ENCODE results near the gene MIGA2. TPM values are rescaled to one million over a fixed set of nuclear protein-coding genes. Genes with fewer than 3 reads are reported as not detected.

Gene MIGA2
- total RNA-seq, 1 experiment from 2014 or later, result 23.0 TPM

DNA sequence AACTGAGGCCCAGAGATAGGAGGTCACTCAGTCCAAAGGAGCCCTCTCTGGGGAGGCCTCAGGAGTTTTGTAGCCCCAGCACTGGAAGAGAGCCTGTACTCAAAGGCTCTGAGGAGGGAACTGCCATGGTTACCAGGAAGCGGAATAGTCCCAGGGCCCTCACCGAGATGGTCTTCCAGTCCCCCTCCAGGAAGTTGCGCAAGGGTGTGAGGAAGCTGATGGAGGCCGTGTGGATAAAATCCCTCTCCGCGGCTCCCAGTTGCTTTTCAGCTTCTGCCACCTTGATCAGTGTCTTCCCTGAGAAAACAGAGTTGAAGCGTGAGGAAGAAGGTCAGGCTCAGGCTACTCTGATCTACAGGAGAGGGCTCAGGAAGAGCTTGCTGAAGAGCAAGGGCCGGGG is 21.8 kb upstream of the MIGA2 start:
- ATAC-seq (no peak), DNase-seq (ENCODE audit: low read depth, low spot score) (no peak)
- Histone ChIP-seq H3K4me3 (ENCODE audit: low read depth in 2 of 2, low read length in 2 of 2) (no peak overlapping the region), H3K27ac (ENCODE audit: low read length) (no peak overlapping the region), H3K4me1 (ENCODE audit: control insufficient read depth, insufficient read depth, low read length) (no peaks in the 10 kb centered on the region), H3K9me3 (ENCODE audit: control insufficient read depth, insufficient read depth, low read depth, low read length) (no peaks in the 10 kb centered on the region), H3K36me3 (ENCODE audit: control insufficient read depth, insufficient read depth, low read length) (no peaks in the 10 kb centered on the region), H3K27me3 (ENCODE audit: control insufficient read depth, insufficient read depth, low read length) (no peaks in the 10 kb centered on the region)
- in situ Hi-C loops (cut with HindIII; ENCODE audit: low pct_unique_long_range_greater_than_20kb, low sequenced_read_pairs) (no loop called here), intact Hi-C loops (cut with micrococcal nuclease; ENCODE audit: unreplicated experiment) (no loop called here)
- POLR2A ChIA-PET, result no interaction called here
- CTCF ChIA-PET, result interaction anchor here (0.5 kb wide), 1 partner anchor 13 kb away, joined by 3 read pairs; the partner anchor contains the start of gene SH3GLB2
- no TSS peak for BruUV-seq (replicated peaks)
- TF ChIP-seq POLR2AphosphoS5 (IDR thresholded peaks at IDR 0.05; ENCODE audit: low read depth, low read length), result no peak
- TF ChIP-seq, protein P1, sequence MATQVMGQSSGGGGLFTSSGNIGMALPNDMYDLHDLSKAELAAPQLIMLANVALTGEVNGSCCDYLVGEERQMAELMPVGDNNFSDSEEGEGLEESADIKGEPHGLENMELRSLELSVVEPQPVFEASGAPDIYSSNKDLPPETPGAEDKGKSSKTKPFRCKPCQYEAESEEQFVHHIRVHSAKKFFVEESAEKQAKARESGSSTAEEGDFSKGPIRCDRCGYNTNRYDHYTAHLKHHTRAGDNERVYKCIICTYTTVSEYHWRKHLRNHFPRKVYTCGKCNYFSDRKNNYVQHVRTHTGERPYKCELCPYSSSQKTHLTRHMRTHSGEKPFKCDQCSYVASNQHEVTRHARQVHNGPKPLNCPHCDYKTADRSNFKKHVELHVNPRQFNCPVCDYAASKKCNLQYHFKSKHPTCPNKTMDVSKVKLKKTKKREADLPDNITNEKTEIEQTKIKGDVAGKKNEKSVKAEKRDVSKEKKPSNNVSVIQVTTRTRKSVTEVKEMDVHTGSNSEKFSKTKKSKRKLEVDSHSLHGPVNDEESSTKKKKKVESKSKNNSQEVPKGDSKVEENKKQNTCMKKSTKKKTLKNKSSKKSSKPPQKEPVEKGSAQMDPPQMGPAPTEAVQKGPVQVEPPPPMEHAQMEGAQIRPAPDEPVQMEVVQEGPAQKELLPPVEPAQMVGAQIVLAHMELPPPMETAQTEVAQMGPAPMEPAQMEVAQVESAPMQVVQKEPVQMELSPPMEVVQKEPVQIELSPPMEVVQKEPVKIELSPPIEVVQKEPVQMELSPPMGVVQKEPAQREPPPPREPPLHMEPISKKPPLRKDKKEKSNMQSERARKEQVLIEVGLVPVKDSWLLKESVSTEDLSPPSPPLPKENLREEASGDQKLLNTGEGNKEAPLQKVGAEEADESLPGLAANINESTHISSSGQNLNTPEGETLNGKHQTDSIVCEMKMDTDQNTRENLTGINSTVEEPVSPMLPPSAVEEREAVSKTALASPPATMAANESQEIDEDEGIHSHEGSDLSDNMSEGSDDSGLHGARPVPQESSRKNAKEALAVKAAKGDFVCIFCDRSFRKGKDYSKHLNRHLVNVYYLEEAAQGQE (IDR thresholded peaks at IDR 0.05; ENCODE audit: insufficient read depth in 1 of 2, low read depth in 2 of 2, low read length in 1 of 2), result no peak
- TF ChIP-seq TCF7L2 (IDR thresholded peaks at IDR 0.05; ENCODE audit: low read depth, low read length), result no peak
- TF ChIP-seq, protein P2, sequence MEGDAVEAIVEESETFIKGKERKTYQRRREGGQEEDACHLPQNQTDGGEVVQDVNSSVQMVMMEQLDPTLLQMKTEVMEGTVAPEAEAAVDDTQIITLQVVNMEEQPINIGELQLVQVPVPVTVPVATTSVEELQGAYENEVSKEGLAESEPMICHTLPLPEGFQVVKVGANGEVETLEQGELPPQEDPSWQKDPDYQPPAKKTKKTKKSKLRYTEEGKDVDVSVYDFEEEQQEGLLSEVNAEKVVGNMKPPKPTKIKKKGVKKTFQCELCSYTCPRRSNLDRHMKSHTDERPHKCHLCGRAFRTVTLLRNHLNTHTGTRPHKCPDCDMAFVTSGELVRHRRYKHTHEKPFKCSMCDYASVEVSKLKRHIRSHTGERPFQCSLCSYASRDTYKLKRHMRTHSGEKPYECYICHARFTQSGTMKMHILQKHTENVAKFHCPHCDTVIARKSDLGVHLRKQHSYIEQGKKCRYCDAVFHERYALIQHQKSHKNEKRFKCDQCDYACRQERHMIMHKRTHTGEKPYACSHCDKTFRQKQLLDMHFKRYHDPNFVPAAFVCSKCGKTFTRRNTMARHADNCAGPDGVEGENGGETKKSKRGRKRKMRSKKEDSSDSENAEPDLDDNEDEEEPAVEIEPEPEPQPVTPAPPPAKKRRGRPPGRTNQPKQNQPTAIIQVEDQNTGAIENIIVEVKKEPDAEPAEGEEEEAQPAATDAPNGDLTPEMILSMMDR (IDR thresholded peaks at IDR 0.05), result no peak

DNA sequence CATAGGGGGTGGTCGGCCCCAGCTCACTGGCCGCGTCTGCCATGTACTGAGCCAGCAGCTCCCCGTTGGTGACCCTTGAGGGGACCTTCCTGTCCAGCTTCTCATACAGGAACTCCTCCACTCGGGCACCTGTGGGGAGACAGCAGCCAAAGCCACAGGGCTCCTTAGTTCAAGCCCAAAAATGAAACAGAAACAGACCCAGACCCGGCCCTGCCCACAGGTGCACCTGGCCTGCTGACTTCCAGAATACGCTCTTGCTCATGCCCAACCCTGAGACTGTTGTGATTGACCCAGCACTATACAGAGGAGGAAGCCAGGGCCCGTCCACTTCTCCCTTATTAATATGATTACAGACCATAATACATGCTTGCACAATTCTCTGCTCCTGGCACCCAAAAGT is 15.3 kb upstream of the MIGA2 start:
- Histone ChIP-seq H3K27ac (ENCODE audit: low read length) (no peak overlapping the region), H3K4me3 (ENCODE audit: low read depth in 2 of 2, low read length in 2 of 2) (no peak overlapping the region), H3K9me3 (ENCODE audit: control insufficient read depth, insufficient read depth, low read depth, low read length) (no peaks in the 10 kb centered on the region), H3K27me3 (ENCODE audit: control insufficient read depth, insufficient read depth, low read length) (no peaks in the 10 kb centered on the region), H3K36me3 (ENCODE audit: control insufficient read depth, insufficient read depth, low read length) (no peaks in the 10 kb centered on the region), H3K4me1 (ENCODE audit: control insufficient read depth, insufficient read depth, low read length) (peaks cover 16% of the 10 kb centered on the region)
- in situ Hi-C loops (cut with HindIII; ENCODE audit: low pct_unique_long_range_greater_than_20kb, low sequenced_read_pairs) (no loop called here), intact Hi-C loops (cut with micrococcal nuclease; ENCODE audit: unreplicated experiment) (no loop called here)
- DNase-seq (ENCODE audit: low read depth, low spot score), result no peak
- no peak for ATAC-seq
- POLR2A ChIA-PET, result no interaction called here
- CTCF ChIA-PET, result no interaction called here
- BruUV-seq (replicated peaks), result no TSS peak
- TF ChIP-seq TCF7L2 (IDR thresholded peaks at IDR 0.05; ENCODE audit: low read depth, low read length) (no peak), POLR2AphosphoS5 (IDR thresholded peaks at IDR 0.05; ENCODE audit: low read depth, low read length) (no peak), SIN3A (IDR thresholded peaks at IDR 0.05; ENCODE audit: borderline replicate concordance, insufficient read depth, low read depth, low read length) (no peak)
- TF ChIP-seq, protein P2 (IDR thresholded peaks at IDR 0.05), result no peak
- TF ChIP-seq, protein P1 (IDR thresholded peaks at IDR 0.05; ENCODE audit: insufficient read depth in 1 of 2, low read depth in 2 of 2, low read length in 1 of 2), result no peak

Data from Panc1 (cell line).